ENCODE data around the gene SMARCC1. TPM values are rescaled to one million over a fixed set of nuclear protein-coding genes. Genes with fewer than 3 reads are reported as not detected.

The SMARCC1 gene
- total RNA-seq, 1 experiment from 2014 or later, result 84.2 TPM

- Histone ChIP-seq H3K27me3 (ENCODE audit: control insufficient read depth, insufficient read depth, low read length) (no peaks in the 10 kb centered on the region), H3K4me1 (ENCODE audit: control insufficient read depth, insufficient read depth, low read length) (no peaks in the 10 kb centered on the region), H3K27ac (ENCODE audit: low read length) (no peak overlapping the region), H3K9me3 (ENCODE audit: control insufficient read depth, insufficient read depth, low read depth, low read length) (no peaks in the 10 kb centered on the region), H3K4me3 (ENCODE audit: low read depth in 2 of 2, low read length in 2 of 2) (no peak overlapping the region), H3K36me3 (ENCODE audit: control insufficient read depth, insufficient read depth, low read length) (peaks cover 17% of the 10 kb centered on the region)
- no peak for TF ChIP-seq POLR2AphosphoS5 (IDR thresholded peaks at IDR 0.05; ENCODE audit: low read depth, low read length)
- TF ChIP-seq, protein P1, sequence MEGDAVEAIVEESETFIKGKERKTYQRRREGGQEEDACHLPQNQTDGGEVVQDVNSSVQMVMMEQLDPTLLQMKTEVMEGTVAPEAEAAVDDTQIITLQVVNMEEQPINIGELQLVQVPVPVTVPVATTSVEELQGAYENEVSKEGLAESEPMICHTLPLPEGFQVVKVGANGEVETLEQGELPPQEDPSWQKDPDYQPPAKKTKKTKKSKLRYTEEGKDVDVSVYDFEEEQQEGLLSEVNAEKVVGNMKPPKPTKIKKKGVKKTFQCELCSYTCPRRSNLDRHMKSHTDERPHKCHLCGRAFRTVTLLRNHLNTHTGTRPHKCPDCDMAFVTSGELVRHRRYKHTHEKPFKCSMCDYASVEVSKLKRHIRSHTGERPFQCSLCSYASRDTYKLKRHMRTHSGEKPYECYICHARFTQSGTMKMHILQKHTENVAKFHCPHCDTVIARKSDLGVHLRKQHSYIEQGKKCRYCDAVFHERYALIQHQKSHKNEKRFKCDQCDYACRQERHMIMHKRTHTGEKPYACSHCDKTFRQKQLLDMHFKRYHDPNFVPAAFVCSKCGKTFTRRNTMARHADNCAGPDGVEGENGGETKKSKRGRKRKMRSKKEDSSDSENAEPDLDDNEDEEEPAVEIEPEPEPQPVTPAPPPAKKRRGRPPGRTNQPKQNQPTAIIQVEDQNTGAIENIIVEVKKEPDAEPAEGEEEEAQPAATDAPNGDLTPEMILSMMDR (IDR thresholded peaks at IDR 0.05), result no peak
- TF ChIP-seq, protein P2, sequence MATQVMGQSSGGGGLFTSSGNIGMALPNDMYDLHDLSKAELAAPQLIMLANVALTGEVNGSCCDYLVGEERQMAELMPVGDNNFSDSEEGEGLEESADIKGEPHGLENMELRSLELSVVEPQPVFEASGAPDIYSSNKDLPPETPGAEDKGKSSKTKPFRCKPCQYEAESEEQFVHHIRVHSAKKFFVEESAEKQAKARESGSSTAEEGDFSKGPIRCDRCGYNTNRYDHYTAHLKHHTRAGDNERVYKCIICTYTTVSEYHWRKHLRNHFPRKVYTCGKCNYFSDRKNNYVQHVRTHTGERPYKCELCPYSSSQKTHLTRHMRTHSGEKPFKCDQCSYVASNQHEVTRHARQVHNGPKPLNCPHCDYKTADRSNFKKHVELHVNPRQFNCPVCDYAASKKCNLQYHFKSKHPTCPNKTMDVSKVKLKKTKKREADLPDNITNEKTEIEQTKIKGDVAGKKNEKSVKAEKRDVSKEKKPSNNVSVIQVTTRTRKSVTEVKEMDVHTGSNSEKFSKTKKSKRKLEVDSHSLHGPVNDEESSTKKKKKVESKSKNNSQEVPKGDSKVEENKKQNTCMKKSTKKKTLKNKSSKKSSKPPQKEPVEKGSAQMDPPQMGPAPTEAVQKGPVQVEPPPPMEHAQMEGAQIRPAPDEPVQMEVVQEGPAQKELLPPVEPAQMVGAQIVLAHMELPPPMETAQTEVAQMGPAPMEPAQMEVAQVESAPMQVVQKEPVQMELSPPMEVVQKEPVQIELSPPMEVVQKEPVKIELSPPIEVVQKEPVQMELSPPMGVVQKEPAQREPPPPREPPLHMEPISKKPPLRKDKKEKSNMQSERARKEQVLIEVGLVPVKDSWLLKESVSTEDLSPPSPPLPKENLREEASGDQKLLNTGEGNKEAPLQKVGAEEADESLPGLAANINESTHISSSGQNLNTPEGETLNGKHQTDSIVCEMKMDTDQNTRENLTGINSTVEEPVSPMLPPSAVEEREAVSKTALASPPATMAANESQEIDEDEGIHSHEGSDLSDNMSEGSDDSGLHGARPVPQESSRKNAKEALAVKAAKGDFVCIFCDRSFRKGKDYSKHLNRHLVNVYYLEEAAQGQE (IDR thresholded peaks at IDR 0.05; ENCODE audit: insufficient read depth in 1 of 2, low read depth in 2 of 2, low read length in 1 of 2), result no peak
- TF ChIP-seq SIN3A (IDR thresholded peaks at IDR 0.05; ENCODE audit: borderline replicate concordance, insufficient read depth, low read depth, low read length), result no peak
- no peak for TF ChIP-seq TCF7L2 (IDR thresholded peaks at IDR 0.05; ENCODE audit: low read depth, low read length)
- ATAC-seq (no peak), DNase-seq (ENCODE audit: low read depth, low spot score) (no peak)
- ChIA-PET POLR2A (no interaction called here), CTCF (no interaction called here)
- no TSS peak for BruUV-seq (replicated peaks)
- intact Hi-C loops (cut with micrococcal nuclease; ENCODE audit: unreplicated experiment) (no loop called here), in situ Hi-C loops (cut with HindIII; ENCODE audit: low pct_unique_long_range_greater_than_20kb, low sequenced_read_pairs) (no loop called here)
Measured at GRCh38 chr3:47705391-47705790, 76.3 kb downstream of the SMARCC1 start.

DNA sequence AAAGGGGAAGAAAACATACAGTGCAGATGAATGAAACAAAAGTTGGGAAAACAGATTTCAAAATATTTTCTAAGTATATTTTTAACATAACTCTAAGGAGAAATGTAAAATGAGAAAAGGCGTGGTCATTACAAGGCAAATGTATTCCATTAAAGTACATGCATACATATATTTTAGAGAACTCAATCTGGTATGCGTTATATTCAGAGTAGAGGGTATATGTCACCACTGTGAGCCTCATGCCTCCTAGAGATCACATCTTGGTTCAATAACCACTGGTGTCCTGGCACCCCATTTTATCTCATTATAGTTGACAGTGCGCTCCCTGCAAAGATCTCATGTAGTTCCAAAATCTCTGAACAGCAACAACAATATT lies 77.5 kb downstream of the SMARCC1 start:
- ATAC-seq, result no peak

GRCh38 chr3:47701388-47701787 lies 80.3 kb downstream of the SMARCC1 start:
- Histone ChIP-seq H3K27me3 (ENCODE audit: control insufficient read depth, insufficient read depth, low read length) (no peaks in the 10 kb centered on the region), H3K36me3 (ENCODE audit: control insufficient read depth, insufficient read depth, low read length) (peaks cover 25% of the 10 kb centered on the region), H3K4me3 (ENCODE audit: low read depth in 2 of 2, low read length in 2 of 2) (no peak overlapping the region), H3K27ac (ENCODE audit: low read length) (no peak overlapping the region), H3K9me3 (ENCODE audit: control insufficient read depth, insufficient read depth, low read depth, low read length) (no peaks in the 10 kb centered on the region), H3K4me1 (ENCODE audit: control insufficient read depth, insufficient read depth, low read length) (no peaks in the 10 kb centered on the region)
- ChIA-PET CTCF (no interaction called here), POLR2A (no interaction called here)
- intact Hi-C loops (cut with micrococcal nuclease; ENCODE audit: unreplicated experiment) (no loop called here), in situ Hi-C loops (cut with HindIII; ENCODE audit: low pct_unique_long_range_greater_than_20kb, low sequenced_read_pairs) (no loop called here)
- TF ChIP-seq SIN3A (IDR thresholded peaks at IDR 0.05; ENCODE audit: borderline replicate concordance, insufficient read depth, low read depth, low read length) (no peak), TCF7L2 (IDR thresholded peaks at IDR 0.05; ENCODE audit: low read depth, low read length) (no peak), POLR2AphosphoS5 (IDR thresholded peaks at IDR 0.05; ENCODE audit: low read depth, low read length) (no peak)
- TF ChIP-seq, protein P2 (IDR thresholded peaks at IDR 0.05; ENCODE audit: insufficient read depth in 1 of 2, low read depth in 2 of 2, low read length in 1 of 2), result no peak
- TF ChIP-seq, protein P1 (IDR thresholded peaks at IDR 0.05), result no peak
- DNase-seq (ENCODE audit: low read depth, low spot score) (no peak), ATAC-seq (no peak)
- no TSS peak for BruUV-seq (replicated peaks)

More for the DNA sequence above, 77.5 kb downstream of the SMARCC1 start:
- no peak overlapping the region for H3K27ac ChIP-seq (ENCODE audit: low read length)
- ChIA-PET POLR2A (interaction anchor here (0.6 kb wide), 1 partner anchor 12 kb away, joined by 11 read pairs; no protein-coding TSS in a partner anchor), CTCF (no interaction called here)
- H3K36me3 ChIP-seq (ENCODE audit: control insufficient read depth, insufficient read depth, low read length), result peaks cover 25% of the 10 kb centered on the region
- H3K4me1 ChIP-seq (ENCODE audit: control insufficient read depth, insufficient read depth, low read length), result no peaks in the 10 kb centered on the region
- no peaks in the 10 kb centered on the region for H3K27me3 ChIP-seq (ENCODE audit: control insufficient read depth, insufficient read depth, low read length)
- no TSS peak for BruUV-seq (replicated peaks)
- DNase-seq (ENCODE audit: low read depth, low spot score), result no peak
- H3K4me3 ChIP-seq (ENCODE audit: low read depth in 2 of 2, low read length in 2 of 2), result no peak overlapping the region
- in situ Hi-C loops (cut with HindIII; ENCODE audit: low pct_unique_long_range_greater_than_20kb, low sequenced_read_pairs) (no loop called here), intact Hi-C loops (cut with micrococcal nuclease; ENCODE audit: unreplicated experiment) (no loop called here)
- no peaks in the 10 kb centered on the region for H3K9me3 ChIP-seq (ENCODE audit: control insufficient read depth, insufficient read depth, low read depth, low read length)
- no peak for TF ChIP-seq POLR2AphosphoS5 (IDR thresholded peaks at IDR 0.05; ENCODE audit: low read depth, low read length)
- TF ChIP-seq TCF7L2 (IDR thresholded peaks at IDR 0.05; ENCODE audit: low read depth, low read length), result no peak

All from Panc1 (cell line).